Endothelial cell of umbilical vein (primary cell): ENCODE results near the gene CTSZ. TPM values are rescaled to one million over a fixed set of nuclear protein-coding genes. Genes with fewer than 3 reads are reported as not detected.

Experiments
- BruUV-seq: library from RNA; stranded (reverse); fragments of 400-500 nt; replicated peaks from 2 replicates; lab custom pipeline; 2021; lab: Mats Ljungman, UMichigan
- CTCF ChIA-PET: fragments of 300-600, 350-600 bp; sonication (Branson Sonifier 250); formaldehyde crosslinking; loops from one replicate; lab custom pipeline; 2021; ENCODE audit warnings: antibody characterized with exemption, inconsistent platforms; lab: Charles Lee
- POLR2A ChIA-PET: fragments of 300-600, 350-600 bp; sonication (Branson Sonifier 250); formaldehyde crosslinking; loops from one replicate; lab custom pipeline; 2021; ENCODE audit warnings: antibody characterized with exemption, inconsistent platforms; lab: Charles Lee
- DNase-seq: peaks from one replicate; pipeline ENCODE4 v3.0.0-alpha.2; 2011; ENCODE audit warnings: low read depth, low spot score
- FAIRE-seq: peaks from 2 replicates; lab custom pipeline; 2011; peaks lifted over from hg19 to GRCh38; lab: Jason Lieb, UNC
- H2AFZ ChIP-seq: 2 replicates; pipeline ENCODE4 v1.6.0; 2012; ENCODE audit warnings: low read depth, low read length, control low read depth, inconsistent platforms
- H3K27ac ChIP-seq: 2 replicates; pipeline ENCODE4 v1.5.1; 2011; ENCODE audit warnings: low read depth, mild to moderate bottlenecking, control low read depth, low read length, moderate library complexity; ENCODE audit not compliant: insufficient read depth
- H3K27me3 ChIP-seq, 2 experiments: 2 replicates each; pipeline versions ENCODE4 v1.6.0 to v1.6.1; 2011; ENCODE audit warnings: low read length in 2 of 2, mixed read lengths in 1 of 2; ENCODE audit not compliant: control insufficient read depth in 2 of 2, insufficient read depth in 2 of 2
- H3K36me3 ChIP-seq, 2 experiments: 2 replicates in 1 of 2; 3 replicates in 1 of 2; pipeline ENCODE4 v1.5.1; 2011; ENCODE audit warnings: low read length in 2 of 2, mild to moderate bottlenecking in 1 of 2, moderate library complexity in 1 of 2; ENCODE audit not compliant: control insufficient read depth in 2 of 2, insufficient read depth in 2 of 2; ENCODE audit errors: extremely low read depth in 1 of 2
- H3K4me1 ChIP-seq: 3 replicates; pipeline ENCODE4 v1.5.1; 2011; ENCODE audit warnings: mild to moderate bottlenecking, low read length; ENCODE audit not compliant: control insufficient read depth, insufficient read depth; ENCODE audit errors: extremely low read depth
- H3K4me2 ChIP-seq: 2 replicates; pipeline ENCODE4 v1.6.1; 2011; ENCODE audit warnings: low read length, control low read depth, mixed read lengths; ENCODE audit not compliant: insufficient read depth
- H3K4me3 ChIP-seq, 3 experiments: fragments of 200-600 bp in 1 of 3; sonication (generic), shearing (Covaris generic) in 1 of 3; replicated peaks in 1 of 3; 2 replicates each; pipeline ENCODE4 v1.5.1; 2011 to 2016; ENCODE audit warnings: control low read depth in 3 of 3, low read length in 3 of 3, mild to moderate bottlenecking in 2 of 3, inconsistent platforms in 1 of 3, low read depth in 1 of 3, moderate library complexity in 1 of 3; ENCODE audit not compliant: insufficient read depth in 1 of 3
- H3K79me2 ChIP-seq: 2 replicates; pipeline ENCODE4 v1.6.0; 2012; ENCODE audit warnings: low read length, inconsistent platforms; ENCODE audit not compliant: control insufficient read depth, insufficient read depth
- H3K9ac ChIP-seq: replicated peaks from 2 replicates; pipeline ENCODE3; 2011; ENCODE audit warnings: low read length, control low read depth; ENCODE audit not compliant: insufficient read depth; ENCODE audit errors: extremely low read depth
- H3K9me1 ChIP-seq: replicated peaks from 3 replicates; pipeline ENCODE4 v1.6.0; 2011; ENCODE audit warnings: mild to moderate bottlenecking, low read length; ENCODE audit not compliant: control insufficient read depth, insufficient read depth; ENCODE audit errors: extremely low read depth
- H3K9me3 ChIP-seq: replicated peaks from 2 replicates; pipeline ENCODE4 v1.5.1; 2012; ENCODE audit warnings: low read length, inconsistent platforms; ENCODE audit not compliant: control insufficient read depth, insufficient read depth
- H4K20me1 ChIP-seq: replicated peaks from 2 replicates; pipeline ENCODE3; 2011; ENCODE audit warnings: mild to moderate bottlenecking, low read length; ENCODE audit not compliant: control insufficient read depth, insufficient read depth; ENCODE audit errors: extremely low read depth
- EZH2 ChIP-seq: IDR thresholded peaks from 2 replicates; pipeline ENCODE4 v1.6.1; 2012; ENCODE audit warnings: borderline replicate concordance, low read depth, mild to moderate bottlenecking, moderate library complexity, low read length, inconsistent platforms; ENCODE audit not compliant: severe bottlenecking
- FOS ChIP-seq: IDR thresholded peaks from 2 replicates; pipeline ENCODE4 v1.6.1; 2011; ENCODE audit warnings: mild to moderate bottlenecking, low read length, moderate library complexity, borderline replicate concordance; ENCODE audit not compliant: insufficient read depth
- GATA2 ChIP-seq: IDR thresholded peaks from 2 replicates; pipeline ENCODE4 v1.7.0; 2011; ENCODE audit warnings: low read depth, mild to moderate bottlenecking, moderate library complexity, mixed read lengths, low read length; ENCODE audit not compliant: insufficient read length, insufficient read depth
- JUN ChIP-seq: IDR thresholded peaks from 2 replicates; pipeline ENCODE4 v1.6.1; 2011; ENCODE audit warnings: borderline replicate concordance, low read depth; ENCODE audit not compliant: insufficient read length, insufficient read depth
- MAX ChIP-seq: IDR thresholded peaks from 2 replicates; pipeline ENCODE4 v1.6.1; 2011; ENCODE audit not compliant: insufficient read depth, insufficient read length
- MYC ChIP-seq: IDR thresholded peaks from one replicate; pipeline ENCODE4 v1.6.1; 2011; ENCODE audit warnings: mild to moderate bottlenecking, low read depth, low read length
- POLR2A ChIP-seq: IDR thresholded peaks from 2 replicates; pipeline ENCODE4 v1.6.1; 2012; ENCODE audit warnings: low read depth, mild to moderate bottlenecking, control low read depth, low read length
- POLR2AphosphoS5 ChIP-seq: IDR thresholded peaks from 2 replicates; pipeline ENCODE4 v1.6.1; 2012; ENCODE audit warnings: low read depth, mild to moderate bottlenecking, control low read depth, low read length, moderate library complexity; ENCODE audit not compliant: insufficient read depth
- dilution Hi-C: fragments of 300-500 bp; cut with MboI; formaldehyde crosslinking; loops from one replicate; pipeline ENCODE4 v1.15.0; 2019; ENCODE audit warnings: low sequenced_read_pairs; ENCODE audit not compliant: extremely low pct_ligation_motif_present
- intact Hi-C: fragments of 100-400 bp; cut with micrococcal nuclease; formaldehyde crosslinking; loops from one replicate; pipeline ENCODE4 v1.10.0; 2022
- polyA plus RNA-seq, 4 experiments: library from polyadenylated mRNA; depleted of rRNA in 3 of 4; stranded (reverse) in 3 of 4; unstranded in 1 of 4; fragments of >200 nt; gene quantifications; 2 replicates each; pipeline versions ENCODE4 v1.2.1 to v1.2.3, GENCODE V29; 2011 to 2012; ENCODE audit warnings: missing spikeins in 1 of 4
- total RNA-seq: library from RNA; stranded (reverse); gene quantifications from 2 replicates; pipeline ENCODE4 v1.2.3, GENCODE V29; 2021
- TF ChIP-seq, protein P1 (sequence below), 2 donors: IDR thresholded peaks; 1 replicate in 1 of 2; 2 replicates in 1 of 2; pipeline ENCODE4 v1.5.1; 2011; ENCODE audit warnings: low read length in 2 of 2, mild to moderate bottlenecking in 2 of 2, moderate library complexity in 2 of 2, control low read depth in 1 of 2, inconsistent platforms in 1 of 2, low read depth in 1 of 2; ENCODE audit not compliant: insufficient read depth in 1 of 2; ENCODE audit errors: extremely low read depth in 1 of 2

Gene CTSZ
- total and polyA plus RNA-seq, 2 donors (not counting 3 experiments of a cell fraction or from before 2014, with no cell fraction given): 304 to 387 TPM

DNA sequence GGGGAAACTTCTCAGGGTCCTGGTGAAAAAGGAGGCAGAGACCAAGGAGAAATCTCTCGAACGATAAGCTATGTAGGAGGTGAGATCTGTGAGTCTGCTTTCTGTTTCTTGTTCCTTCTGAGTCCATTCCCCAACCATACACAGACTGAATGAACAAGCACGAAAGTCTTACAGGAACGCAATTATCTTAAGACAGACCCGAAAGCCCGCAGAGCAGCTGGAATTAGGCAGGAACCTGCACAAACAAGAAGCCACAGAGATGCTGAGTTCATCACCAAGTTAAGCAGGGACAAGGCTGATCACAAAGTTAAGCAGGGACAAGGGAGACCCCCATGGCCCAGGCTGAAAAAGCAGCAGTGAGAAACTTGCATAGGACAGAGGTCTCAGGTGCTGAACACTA is 47.4 kb downstream of the CTSZ start:
- peaks cover 0 to 2% of the 10 kb centered on the region in 2 experiments for H3K27me3 ChIP-seq
- H3K9me3 ChIP-seq: no peaks in the 10 kb centered on the region
- DNase-seq (no peak), FAIRE-seq (no peak)
- H3K4me3 ChIP-seq: no peak overlapping the region
- no TSS peak for BruUV-seq
- no peak overlapping the region for H3K27ac ChIP-seq
- no peak overlapping the region for H3K9ac ChIP-seq
- no peak for TF ChIP-seq MYC
- TF ChIP-seq FOS: no peak
- TF ChIP-seq MAX: no peak
- TF ChIP-seq, protein P1, sequence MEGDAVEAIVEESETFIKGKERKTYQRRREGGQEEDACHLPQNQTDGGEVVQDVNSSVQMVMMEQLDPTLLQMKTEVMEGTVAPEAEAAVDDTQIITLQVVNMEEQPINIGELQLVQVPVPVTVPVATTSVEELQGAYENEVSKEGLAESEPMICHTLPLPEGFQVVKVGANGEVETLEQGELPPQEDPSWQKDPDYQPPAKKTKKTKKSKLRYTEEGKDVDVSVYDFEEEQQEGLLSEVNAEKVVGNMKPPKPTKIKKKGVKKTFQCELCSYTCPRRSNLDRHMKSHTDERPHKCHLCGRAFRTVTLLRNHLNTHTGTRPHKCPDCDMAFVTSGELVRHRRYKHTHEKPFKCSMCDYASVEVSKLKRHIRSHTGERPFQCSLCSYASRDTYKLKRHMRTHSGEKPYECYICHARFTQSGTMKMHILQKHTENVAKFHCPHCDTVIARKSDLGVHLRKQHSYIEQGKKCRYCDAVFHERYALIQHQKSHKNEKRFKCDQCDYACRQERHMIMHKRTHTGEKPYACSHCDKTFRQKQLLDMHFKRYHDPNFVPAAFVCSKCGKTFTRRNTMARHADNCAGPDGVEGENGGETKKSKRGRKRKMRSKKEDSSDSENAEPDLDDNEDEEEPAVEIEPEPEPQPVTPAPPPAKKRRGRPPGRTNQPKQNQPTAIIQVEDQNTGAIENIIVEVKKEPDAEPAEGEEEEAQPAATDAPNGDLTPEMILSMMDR (IDR thresholded peaks at IDR 0.05; ENCODE audit: extremely low read depth in 1 of 2, insufficient read depth in 1 of 2, low read depth in 1 of 2, low read length in 2 of 2): no peak
- TF ChIP-seq GATA2: no peak
- no peak for TF ChIP-seq POLR2AphosphoS5
- TF ChIP-seq POLR2A: no peak
- TF ChIP-seq EZH2: no peak
- TF ChIP-seq JUN: no peak
- CTCF ChIA-PET: no interaction called here
- no peak overlapping the region for H2AFZ ChIP-seq
- H3K9me1 ChIP-seq: no peaks in the 10 kb centered on the region
- intact Hi-C loops: no loop called here
- no peaks in the 10 kb centered on the region for H4K20me1 ChIP-seq
- no peaks in the 10 kb centered on the region for H3K36me3 ChIP-seq
- H3K79me2 ChIP-seq: no peaks in the 10 kb centered on the region
- dilution Hi-C loops: no loop called here
- H3K4me2 ChIP-seq: no peak overlapping the region
- no peaks in the 10 kb centered on the region for H3K4me1 ChIP-seq
- POLR2A ChIA-PET: no interaction called here
